Measurements from ENCODE around the gene SF1.

GRCh38 chr11:64736654-64737053, 41.7 kb downstream of the SF1 start:
- TF ChIP-seq CTCF (IDR thresholded peaks at IDR 0.05) (no peak), GABPA (IDR thresholded peaks at IDR 0.05; ENCODE audit: low read depth) (no peak), REST (IDR thresholded peaks at IDR 0.05; ENCODE audit: low read depth, low read length) (no peak), USF1 (IDR thresholded peaks at IDR 0.05; ENCODE audit: borderline replicate concordance, low read depth) (no peak), RAD21 (IDR thresholded peaks at IDR 0.05; ENCODE audit: low read length) (no peak), ZBTB33 (IDR thresholded peaks at IDR 0.05; ENCODE audit: borderline replicate concordance, low read depth) (no peak), YY1 (IDR thresholded peaks at IDR 0.05; ENCODE audit: low read depth) (no peak), PBX3 (IDR thresholded peaks at IDR 0.05) (no peak), USF2 (IDR thresholded peaks at IDR 0.05; ENCODE audit: borderline replicate concordance, low read depth, low read length) (no peak), MAX (IDR thresholded peaks at IDR 0.05; ENCODE audit: low read depth) (no peak), NRF1 (IDR thresholded peaks at IDR 0.05; ENCODE audit: low read depth, low read length) (no peak), FOXM1 (IDR thresholded peaks at IDR 0.05; ENCODE audit: low read depth) (no peak), NFIC (IDR thresholded peaks at IDR 0.05; ENCODE audit: borderline replicate concordance) (no peak), FOXJ3 (CRISPR knock-in tag; IDR thresholded peaks at IDR 0.05) (no peak)

Measured in SK-N-SH (cell line).